ENCODE data around the gene YDJC.
"Not testable (repeated sequence)": the region's sequence is repeated elsewhere in the genome, so short reads cannot be mapped to it uniquely, and the experiment has no call there.

Gene YDJC

DNA sequence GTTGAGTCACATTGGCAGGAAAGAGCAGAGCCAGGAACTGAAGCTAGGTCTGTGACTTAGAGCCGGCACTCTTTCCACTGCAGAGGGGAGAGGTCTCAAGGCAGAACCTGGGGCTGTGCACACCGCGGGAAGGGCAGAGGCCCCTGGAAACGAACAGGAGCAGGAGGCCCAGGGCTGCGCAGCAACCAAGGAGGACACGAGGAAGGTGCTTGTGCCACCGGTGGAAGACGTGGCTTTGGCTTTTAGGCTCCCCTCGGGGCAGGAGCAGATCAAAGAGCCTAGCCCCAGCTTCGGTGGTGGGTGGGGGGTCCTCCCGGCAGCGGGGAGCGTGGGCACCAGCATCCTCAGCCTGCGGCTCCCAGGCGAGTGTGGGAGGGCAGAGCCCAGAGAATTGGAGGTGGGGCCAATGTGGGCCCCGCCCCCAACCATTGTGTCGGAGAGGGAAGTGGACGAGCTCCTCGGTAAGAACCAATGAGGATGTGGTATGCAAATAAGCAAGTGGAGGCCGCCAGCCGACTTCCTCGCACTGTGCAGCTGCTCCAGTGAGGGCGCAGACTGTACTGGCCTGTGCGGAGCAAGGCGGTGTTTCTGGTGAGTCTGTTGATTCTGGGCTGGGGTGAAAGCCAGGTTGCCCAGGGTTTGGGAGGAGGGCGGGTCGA, 2.5 kb upstream of the YDJC start, which contains the start of gene CCDC116:
TSS of gene CCDC116 (plus strand) at position 524 of the 659 bp plus-strand sequence. CDS start 422 bp downstream, outside the sequence.
- DNase-seq (ENCODE audit: low read depth in 2 of 2), result peak; percentile 42 to 53

DNA sequence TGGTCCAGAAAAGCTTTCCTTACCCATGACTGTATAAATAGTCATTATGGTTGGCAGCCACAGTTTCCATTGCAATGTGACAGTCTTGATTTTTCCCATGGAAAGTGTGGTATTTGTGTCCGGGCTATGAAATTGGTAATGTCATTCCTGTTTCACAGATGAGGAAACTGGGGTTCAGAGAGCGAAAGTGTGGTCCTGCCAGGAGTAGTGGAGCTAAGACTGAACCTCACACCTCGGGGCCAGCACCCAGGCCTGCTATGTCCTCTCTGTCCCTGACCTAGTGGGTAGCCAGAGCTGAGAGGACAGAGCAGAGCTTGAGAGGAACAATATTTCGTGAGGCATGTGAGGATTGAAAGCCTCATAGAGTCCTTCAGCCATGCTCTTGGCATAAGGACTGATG, 1.2 kb upstream of the YDJC start:
- no peak for DNase-seq (ENCODE audit: low read depth in 2 of 2)

DNA sequence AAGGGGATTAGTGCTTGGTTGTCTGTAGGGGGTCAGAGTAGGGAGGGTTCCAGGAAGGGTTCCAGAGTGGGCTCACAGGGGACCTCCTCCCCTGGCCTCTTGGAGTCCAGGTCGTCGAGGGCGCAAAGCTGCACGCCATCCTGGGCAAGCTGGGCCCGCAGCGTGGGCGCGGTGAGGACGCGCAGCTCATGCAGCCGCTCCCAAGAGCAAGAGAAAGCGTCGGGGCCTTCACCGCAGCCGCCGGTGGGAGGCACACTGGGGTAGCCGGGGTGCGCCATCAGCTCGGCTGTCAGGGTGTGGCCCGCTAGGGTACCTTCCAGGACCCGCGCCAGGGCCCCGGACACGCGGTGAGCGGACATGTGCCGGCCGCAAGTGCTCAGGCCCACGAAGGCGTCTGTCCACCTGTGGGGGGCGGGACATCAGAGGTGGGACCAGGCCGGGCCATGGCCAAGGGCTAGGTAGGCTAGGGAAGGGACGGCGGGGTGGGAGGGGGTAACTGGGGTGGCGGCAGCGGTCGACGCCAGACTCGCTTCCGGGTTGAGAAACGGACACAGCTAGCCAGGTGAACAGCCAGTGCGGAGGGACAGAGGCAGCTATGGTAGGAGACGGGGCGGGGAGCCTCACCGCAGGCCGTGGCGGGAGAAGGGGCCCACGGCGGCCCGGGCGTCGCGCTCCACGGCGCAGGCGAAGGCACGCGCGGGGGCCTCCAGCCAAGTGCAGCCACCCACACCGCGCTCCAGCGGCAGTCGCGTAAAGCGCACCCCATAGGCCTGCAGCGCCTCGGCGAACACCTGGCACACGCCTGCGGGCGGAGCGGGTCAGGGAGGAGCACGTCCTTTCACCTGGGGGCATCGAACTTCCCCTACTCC, 1.2 kb downstream of the YDJC start:
- DNase-seq (ENCODE audit: low read depth in 2 of 2), result no peak

DNA sequence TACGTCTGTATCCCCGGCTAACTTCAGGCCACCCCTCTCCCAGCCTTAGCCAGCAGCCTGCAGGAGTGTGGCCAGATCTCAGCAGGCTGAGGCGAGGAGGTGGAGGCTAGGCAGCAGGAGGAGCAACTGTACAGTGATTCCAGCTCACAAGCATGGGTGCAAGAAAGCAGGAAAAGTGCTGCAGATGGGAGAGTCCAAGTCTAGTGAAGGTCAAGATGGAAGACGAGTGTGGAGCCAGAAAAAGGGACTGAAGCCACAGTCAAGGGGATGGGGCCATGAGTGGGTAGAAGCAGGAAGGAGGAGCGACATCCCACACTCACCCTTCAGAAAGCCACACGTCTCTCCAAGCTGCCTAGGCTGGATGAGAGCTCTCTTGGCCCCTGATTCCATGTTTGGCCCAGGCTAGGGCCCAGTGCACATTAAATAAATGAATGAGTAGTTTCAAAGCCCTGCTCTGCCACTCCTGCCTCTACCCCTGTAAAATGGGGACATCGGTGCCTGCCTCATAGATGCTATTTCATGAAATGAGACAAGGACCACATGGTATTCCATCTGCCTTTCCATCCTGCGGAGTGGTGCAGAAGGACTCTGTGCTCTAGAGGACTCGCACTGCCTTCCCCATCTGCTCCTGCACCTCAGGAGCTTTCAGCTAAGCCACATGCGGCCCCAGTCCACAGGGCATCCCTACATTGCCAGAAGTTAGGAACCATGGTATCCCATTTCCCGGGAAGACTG, 2.9 kb downstream of the YDJC start:
- no peak for DNase-seq (ENCODE audit: low read depth in 2 of 2)

DNA sequence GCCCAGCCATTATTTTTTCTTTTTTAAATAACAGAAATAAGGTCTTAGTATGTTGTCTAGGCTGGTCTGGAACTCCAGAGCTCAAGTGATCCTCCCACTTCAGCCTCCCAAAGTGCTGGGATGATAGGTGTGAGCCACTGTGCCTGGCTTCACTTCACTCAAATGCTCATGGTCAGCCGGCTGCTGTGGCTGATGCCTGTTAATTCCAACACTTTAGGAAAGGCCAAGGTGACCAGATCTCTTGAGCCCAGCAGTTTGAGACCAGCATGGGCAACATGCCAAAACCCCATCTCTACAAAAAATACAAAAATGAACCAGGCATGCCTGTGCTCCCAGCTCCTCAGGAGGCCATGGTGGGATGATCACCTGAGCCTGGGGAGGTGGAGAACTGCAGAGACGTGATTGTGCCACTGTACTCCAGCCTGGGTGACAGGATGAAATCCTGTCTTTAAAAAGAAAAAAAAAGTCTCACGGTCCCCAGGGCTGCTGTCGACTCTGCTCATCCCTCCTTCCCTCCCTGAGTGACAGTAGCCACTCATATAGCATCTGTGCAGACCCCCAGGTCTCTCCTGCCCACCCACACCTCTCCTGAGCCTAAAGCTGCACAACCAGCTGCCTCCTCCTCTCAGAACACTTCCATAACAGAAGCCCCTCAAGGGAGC, 3.6 kb downstream of the YDJC start:
- no peak for DNase-seq (ENCODE audit: low read depth in 2 of 2)

DNA sequence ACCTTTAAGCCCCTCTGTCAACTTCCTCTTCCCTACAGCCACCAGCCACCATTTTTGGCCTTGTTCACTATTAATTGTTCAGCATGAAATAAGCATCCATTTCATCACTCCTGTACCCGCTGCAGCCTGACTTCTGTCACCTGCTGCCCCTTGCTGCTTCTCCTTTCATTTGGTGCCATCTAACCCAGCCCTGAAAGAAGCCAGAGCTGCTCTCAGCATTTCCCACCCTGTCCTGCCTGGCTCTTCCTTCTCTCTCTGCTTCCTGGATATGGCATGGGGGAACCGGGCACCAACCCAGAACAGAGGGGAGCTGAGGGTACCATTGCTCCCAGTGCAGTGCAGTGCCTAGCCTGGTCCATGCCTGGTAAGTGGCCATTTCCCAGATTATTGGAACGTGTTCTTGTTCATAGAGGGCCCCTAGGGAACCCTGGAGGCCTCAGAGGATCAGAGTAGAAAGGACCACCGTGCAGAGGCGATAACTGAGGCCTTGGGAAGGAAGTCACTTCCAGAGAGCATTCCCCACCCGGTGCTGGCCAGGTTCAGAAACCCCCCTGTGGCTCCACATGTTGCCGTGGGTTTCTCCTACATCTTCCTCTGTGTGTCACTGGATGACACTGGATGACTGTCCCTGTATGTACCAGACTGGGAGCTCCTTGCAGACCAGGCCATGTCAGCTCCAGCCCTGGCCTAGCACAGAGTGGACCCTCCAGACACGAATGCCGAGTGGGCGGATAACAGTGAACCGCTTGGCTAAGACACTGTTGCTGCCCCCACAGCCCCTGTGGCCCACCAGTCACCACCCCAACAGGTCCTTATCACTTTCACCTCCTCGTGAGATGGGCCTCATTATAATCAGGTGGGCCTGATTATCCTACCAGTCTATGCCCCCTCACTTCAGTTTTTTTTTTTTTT, 4.7 kb downstream of the YDJC start:
- no peak for DNase-seq (ENCODE audit: low read depth in 2 of 2)

DNA sequence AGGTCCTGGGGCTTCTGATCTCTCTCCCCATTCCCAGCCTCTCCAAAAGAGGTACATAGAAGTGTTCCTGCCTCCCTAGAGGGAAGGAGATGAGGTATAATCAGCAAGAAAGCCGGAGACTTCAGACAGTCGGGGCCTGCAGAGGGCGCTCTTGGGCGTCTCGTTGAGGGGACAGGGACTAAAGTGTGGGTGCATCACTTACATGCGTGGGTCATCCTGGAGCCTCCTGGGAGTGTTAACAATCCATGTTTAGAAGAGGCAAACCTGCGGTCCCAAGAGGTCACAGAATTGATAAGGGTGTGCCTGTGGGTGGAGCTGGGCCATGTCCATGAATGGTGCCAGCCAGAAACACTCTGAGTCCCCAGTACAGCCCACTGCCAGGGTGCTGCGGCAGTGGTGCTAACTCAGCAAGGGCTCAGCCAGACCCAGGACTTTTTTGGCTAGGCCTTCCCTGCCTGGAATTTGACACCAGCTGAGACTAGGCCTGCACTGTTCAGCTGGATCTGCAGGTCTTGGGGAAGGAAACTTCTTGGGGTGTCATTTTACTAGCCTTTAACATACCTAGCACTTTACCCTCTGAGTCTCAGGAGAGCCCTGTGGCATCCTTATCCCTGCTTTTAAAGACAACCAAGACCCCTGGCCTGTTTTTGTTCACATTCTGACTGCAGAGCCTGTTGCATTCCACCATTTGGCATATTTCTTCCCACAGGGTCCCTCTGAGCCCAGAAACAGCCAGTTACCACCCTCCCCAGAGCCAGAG, 5.5 kb downstream of the YDJC start:
- peak in 1 of 2 donors; percentile 37 for DNase-seq (ENCODE audit: low read depth in 2 of 2)

DNA sequence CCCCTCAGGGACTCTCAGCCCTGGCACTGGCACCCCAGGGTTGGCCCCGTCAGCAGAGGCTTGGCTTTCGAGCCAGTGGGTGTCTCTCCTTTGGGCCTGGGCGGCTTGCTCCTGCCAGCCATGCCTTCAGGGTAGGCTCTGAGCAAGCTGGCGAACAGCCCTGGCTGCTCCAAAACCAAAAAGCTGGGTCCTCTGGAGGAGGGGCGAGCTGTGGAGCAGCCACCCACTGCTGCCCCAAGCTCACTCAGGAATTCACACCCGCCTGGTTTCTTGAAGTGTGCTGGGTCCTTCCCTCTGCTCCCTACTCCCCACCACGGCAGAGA, 6.2 kb downstream of the YDJC start:
- no peak for DNase-seq (ENCODE audit: low read depth in 2 of 2)

DNA sequence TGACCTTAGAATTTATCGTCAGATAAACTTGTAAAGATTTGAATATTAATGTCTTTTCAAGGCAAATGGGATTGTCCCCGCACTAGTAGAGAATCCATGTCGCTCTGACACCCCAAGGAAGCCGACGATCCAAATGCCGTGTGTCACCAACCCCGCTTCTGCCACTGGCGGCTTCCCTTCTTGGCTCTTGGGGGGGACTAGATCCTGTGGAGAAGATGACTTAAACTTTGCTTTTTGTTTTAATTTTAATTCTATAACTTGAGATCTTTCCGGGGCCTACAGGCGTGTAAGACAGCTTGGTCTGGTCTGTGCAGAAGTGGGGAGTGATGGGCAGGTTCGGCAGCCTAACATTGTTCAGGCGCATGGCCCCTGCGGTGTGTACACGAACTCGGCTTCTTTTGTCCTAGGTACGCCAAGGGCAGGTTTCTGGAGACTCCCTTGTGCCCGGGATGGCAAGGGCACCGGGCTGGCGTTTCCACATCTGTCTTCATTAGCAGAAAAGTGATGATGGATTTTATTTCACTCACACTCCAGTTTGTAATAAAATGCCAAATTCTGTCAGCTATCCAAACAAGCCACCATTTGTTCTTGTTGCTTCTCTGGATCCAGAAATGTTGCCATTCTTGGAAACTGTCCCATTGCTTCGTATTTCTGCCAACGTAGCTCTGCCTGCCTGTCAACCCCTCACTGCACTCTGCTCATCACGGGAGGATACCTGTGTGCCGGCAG, 6.7 kb downstream of the YDJC start:
- DNase-seq (ENCODE audit: low read depth in 2 of 2), result no peak

DNA sequence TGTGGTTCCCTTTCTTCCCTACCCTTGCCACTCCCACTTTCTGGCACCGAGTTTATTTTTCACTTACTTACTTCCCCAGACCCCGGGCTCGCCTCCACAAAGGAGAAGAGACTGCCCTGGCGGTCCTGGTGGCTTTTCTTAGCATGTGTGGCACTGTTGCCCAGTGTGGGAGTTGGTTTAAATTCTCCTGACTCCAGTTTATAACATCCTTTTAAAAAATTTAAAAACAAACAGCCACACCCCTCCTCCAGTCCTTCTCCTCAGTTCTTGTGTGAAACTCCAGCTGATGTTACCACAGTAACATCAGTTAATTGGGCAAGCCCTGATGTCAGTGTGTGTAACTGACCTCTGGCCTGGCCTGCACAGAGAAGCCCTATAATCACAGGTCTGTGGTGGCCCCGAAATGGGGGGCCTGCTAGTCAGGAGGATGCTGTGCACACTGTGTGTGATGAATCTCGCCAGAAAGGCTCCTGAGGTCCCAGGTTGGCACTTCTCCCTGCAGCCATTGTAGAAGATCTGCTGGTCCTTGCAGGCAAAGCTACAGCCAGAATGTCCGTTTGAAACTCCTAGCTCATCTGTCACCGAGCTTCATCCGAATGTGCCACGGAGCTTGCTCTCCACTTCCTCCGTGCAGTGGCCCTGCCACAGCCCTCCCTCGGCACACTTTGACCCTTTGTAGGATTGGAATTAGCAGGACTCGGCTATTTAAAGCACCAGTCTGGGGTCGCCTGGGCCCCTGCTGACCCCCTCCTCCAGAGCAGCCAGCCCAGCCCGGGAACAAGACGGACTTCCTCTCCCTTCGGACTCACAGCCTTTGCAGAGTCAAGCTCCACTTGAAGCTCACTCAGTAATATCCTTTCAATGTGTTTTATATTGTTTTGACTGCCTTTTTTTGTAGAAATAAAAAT, 7.6 kb downstream of the YDJC start:
- DNase-seq (ENCODE audit: low read depth in 2 of 2), result no peak

DNA sequence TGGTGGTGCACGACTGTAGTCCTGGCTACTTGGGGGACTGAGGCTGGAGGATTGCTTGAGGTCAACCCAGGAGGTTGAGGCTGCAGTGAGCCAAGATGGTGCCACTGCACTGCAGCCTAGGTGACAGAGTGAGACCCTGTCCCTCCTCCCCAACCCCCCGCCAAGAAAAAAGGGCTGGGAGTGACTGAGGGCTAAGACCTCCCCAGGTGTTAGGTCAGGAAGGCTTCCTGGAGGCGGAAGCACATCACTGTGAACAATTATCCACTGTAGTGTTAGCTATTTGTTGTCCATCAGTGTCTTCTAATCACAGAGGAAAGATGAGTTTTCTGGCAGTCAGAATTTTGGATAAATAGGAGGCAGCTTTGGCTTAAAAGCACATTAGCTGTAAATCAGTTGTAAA, 8.8 kb downstream of the YDJC start:
- DNase-seq (ENCODE audit: low read depth in 2 of 2), result no peak

DNA sequence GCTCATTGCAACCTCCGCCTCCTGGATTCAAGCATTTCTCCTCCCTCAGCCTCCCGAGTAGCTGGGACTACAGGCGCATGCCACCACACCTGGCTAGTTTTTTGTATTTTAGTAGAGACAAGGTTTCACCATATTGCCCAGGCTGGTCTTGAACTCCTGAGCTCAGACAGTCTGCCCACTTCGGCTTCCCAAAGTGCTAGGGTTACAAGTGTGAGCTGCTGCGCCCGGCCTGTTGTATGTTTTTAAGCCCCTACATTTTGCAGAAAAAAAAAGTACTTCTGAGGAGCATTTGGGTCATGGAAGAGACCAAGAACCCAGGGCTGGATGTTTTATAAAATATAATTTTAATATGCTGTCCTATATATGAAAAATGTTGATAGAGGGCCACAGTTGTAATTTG, 12.5 kb downstream of the YDJC start:
- DNase-seq (ENCODE audit: low read depth in 2 of 2), result not testable (repeated sequence)

DNA sequence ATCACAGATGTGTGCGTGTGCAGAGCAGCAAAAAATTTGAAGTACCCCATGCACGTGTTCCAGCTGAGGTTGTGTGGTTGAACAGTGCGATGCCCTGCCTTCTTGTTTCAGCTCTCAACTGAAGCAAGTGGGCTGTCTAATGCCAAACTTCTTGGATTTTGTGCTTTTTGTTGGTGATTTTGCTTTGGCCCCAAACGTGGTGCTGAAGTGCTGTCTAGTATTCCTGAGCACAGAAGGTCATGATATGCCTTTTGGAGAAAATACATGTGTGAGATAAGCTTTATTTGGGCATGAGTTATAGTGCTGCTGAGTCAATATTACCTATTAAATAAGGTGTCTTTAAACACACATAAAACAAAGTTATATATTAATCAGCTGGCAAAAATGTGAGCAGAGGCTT, 14.1 kb downstream of the YDJC start:
- no peak for DNase-seq (ENCODE audit: low read depth in 2 of 2)

DNA sequence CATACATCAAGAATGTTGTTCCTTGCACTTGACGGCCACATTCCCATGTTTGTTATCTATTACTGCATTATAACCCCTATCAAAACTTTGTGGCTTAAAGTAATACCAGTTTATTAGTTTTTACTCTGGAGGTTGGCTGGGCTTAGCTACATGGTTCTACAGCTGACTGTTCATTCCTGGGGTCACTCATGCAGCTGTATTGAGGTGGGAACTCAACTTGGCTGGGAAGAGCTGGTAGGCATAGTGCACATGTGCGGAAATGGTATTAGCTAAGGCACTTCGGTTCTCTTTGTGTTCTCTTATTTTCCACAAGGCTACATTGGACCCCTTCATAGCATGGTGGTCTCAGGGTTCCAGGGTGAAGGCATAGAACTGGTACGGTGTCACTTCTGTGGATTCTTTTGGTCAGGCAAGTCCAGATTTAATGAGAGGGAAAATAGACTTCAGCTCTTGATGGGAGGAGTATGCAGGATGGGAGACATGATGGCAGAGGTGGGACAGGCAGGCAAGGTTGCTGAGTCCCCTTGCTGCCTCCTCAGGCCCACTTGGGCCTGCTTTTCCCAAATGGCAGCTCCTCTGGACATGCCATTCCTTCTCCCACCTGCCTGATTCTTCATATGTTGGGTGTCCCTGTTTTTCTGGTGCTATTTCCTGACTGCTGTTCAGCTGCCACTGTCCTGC, 16.1 kb downstream of the YDJC start:
- DNase-seq (ENCODE audit: low read depth in 2 of 2), result no peak

DNA sequence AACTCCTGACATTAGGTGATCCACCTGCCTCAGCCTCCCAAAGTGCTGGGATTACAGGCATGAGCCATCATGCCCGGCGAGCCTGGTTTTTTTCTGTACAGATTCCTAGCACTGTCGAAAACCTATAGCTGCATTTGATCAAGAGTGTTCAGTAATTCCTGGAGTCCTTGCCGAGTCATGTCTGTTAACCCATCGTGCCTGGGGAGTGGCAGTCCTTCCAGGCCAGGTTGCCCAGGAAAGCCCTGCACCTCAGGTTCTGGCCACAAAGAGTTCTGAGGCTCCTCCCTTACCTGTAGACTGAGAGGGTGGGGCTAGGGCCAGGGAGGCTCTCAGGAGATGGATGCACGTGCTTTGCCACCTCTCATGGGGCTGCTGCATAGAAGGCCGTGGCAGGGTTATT, 17.0 kb downstream of the YDJC start:
- no peak for DNase-seq (ENCODE audit: low read depth in 2 of 2)

DNA sequence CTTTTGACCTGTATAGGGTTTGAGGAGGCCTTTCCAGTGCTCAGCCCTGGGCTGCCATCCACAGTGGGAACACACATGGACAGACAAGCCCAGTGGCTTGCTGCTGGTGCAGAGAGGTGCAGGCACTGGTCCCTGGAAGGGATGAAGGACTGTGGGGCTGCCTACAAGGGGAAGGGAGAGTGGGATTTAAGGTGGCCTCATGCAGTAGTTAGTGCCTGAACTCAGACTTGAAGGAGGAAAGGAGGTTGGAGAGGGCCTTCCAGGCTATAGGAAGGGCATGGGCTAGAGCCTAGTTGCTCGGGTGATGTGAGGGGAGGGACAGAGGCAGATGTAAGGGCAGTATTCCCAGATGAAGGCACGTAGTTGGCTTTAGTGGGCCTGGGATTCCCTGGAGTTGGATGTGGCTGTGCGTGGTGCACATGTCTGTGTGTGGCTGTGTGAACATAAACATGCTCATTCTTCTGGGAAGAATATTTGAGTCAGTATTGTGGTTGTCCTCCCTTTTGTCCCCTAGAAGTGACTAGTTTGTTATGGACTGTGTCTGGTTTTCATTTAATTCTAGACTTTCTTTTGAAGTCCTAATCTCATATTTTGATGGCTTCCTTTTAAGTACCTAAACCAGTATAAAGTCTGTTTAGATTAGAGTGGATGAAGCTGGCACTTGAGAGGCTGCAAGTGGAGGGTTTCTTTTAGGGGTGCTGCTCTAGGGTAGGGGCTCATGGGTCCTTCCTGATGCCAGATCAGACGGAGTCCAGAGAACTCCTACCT, 18.4 kb downstream of the YDJC start:
- DNase-seq (ENCODE audit: low read depth in 2 of 2), result no peak

DNA sequence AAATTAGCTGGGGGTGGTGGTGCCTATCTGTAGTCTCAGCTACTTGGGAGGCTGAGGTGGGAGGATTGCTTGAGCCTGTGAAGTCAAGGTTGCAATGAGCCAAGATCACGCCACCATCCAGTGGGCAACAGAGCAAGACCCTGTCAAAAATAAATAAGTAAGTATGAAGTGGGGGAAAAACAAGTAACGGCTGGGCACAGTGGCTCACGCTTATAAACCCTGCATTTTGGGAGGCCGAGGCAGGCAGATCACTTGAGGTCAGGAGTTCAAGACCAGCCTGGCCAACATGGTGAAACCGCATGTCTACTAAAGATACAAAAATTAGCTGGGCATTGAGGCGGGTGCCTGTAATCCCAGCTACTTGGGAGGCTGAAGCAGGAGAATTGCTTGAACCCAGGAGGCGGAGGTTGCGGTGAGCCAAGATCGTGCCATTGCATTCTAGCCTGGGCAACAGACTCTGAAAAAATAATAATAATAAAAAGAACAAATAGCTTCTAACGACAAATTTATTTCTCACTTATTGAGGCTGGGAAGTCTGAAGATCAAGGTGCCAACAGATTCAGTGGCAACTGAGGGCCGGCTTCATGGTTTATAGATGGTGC, 20.2 kb downstream of the YDJC start:
- DNase-seq (ENCODE audit: low read depth in 2 of 2), result not testable (repeated sequence)
